ENCODE measurements around the gene ULK4. TPM values are rescaled to one million over a fixed set of nuclear protein-coding genes. Genes with fewer than 3 reads are reported as not detected.
A peak's percentile ranks its signal among the peaks of the same experiment; 100 is the strongest.

ULK4 gene
- polyA plus RNA-seq, 1 experiment: 1.6 TPM

GRCh38 chr3:41244620-41245336 lies 717.1 kb downstream of the ULK4 start:
- no peaks in the 10 kb centered on the region for H3K27me3 ChIP-seq (ENCODE audit: control insufficient read depth, insufficient read depth, low read length)
- peaks cover 1% of the 10 kb centered on the region for H3K36me3 ChIP-seq (ENCODE audit: control insufficient read depth, insufficient read depth, low read length)
- CTCF ChIA-PET: no interaction called here
- DNase-seq (ENCODE audit: low read depth): no peak
- POLR2A ChIA-PET: no interaction called here
- no peak overlapping the region for H3K4me3 ChIP-seq (ENCODE audit: low read depth, low read length)
- TF ChIP-seq, protein P1, sequence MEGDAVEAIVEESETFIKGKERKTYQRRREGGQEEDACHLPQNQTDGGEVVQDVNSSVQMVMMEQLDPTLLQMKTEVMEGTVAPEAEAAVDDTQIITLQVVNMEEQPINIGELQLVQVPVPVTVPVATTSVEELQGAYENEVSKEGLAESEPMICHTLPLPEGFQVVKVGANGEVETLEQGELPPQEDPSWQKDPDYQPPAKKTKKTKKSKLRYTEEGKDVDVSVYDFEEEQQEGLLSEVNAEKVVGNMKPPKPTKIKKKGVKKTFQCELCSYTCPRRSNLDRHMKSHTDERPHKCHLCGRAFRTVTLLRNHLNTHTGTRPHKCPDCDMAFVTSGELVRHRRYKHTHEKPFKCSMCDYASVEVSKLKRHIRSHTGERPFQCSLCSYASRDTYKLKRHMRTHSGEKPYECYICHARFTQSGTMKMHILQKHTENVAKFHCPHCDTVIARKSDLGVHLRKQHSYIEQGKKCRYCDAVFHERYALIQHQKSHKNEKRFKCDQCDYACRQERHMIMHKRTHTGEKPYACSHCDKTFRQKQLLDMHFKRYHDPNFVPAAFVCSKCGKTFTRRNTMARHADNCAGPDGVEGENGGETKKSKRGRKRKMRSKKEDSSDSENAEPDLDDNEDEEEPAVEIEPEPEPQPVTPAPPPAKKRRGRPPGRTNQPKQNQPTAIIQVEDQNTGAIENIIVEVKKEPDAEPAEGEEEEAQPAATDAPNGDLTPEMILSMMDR (IDR thresholded peaks at IDR 0.05; ENCODE audit: insufficient read depth, low read depth, low read length): no peak

DNA sequence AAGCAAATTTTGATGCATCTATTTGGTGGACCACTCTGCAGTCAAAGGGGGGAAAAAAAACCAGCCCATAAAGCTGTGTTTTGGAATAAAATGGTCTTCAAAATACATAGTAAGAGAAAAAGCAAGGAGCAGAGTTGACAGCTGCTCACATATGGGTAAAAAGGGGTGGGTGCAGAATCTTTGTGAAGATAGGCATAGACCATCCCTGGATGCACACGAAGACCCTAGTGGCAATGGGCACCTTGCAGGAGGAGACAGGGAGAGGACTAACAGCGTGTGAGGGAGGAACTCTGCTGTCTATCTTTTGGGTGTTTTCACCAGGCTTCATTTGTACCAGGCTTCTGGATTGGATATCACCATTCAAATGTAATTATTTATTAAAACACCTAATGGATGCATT lies 718.7 kb downstream of the ULK4 start:
- POLR2A ChIA-PET: no interaction called here
- CTCF ChIA-PET: no interaction called here

DNA sequence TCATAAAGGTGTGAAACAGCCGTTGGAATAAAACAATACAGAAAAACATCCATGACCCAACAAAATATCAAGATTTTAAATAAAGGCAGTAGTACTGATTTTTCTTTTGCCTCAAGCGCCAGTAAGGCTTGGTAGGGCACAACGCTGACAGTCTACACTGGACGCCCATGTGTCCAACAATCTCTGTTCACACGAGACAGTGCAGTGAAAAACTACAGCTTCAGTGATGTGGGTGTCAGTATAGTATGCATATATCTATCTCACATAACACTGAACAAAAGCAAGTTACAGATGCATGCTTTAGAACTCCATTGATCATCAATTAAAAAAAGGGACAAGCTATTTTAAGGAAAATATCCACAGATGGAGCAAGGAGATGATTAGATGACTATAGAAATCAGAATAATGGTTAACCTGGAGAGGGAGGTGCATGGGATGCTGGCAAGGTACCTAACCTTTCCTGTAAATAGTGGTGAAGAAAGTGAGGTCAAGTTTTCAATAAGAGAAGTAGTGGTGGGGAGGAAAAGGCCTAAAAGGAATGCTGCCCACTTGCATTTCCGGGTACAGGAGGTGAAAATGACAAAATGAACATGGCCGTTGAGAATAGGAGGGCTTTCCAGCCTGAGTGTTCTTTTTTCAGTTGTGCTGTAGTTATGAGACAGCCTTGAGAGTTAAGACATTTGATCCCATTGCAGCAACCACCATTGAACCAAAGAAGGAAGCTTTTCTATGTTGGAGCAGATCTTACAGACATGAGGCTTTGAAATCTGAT lies 719.9 kb downstream of the ULK4 start:
- no peak for DNase-seq (ENCODE audit: low read depth)
- no peak overlapping the region for H3K4me3 ChIP-seq (ENCODE audit: low read depth, low read length)
- POLR2A ChIA-PET: no interaction called here
- peaks cover 11% of the 10 kb centered on the region for H3K36me3 ChIP-seq (ENCODE audit: control insufficient read depth, insufficient read depth, low read length)
- CTCF ChIA-PET: interaction anchor here (1.8 kb wide), 1 partner anchor 9 kb away, joined by 4 read pairs; no protein-coding TSS in a partner anchor
- TF ChIP-seq, protein P1 (IDR thresholded peaks at IDR 0.05; ENCODE audit: insufficient read depth, low read depth, low read length): no peak
- H3K27me3 ChIP-seq (ENCODE audit: control insufficient read depth, insufficient read depth, low read length): no peaks in the 10 kb centered on the region

More for the DNA sequence above, 718.7 kb downstream of the ULK4 start:
- TF ChIP-seq, protein P1 (IDR thresholded peaks at IDR 0.05; ENCODE audit: insufficient read depth, low read depth, low read length): no peak
- peaks cover 8% of the 10 kb centered on the region for H3K36me3 ChIP-seq (ENCODE audit: control insufficient read depth, insufficient read depth, low read length)
- no peak overlapping the region for H3K4me3 ChIP-seq (ENCODE audit: low read depth, low read length)
- H3K27me3 ChIP-seq (ENCODE audit: control insufficient read depth, insufficient read depth, low read length): no peaks in the 10 kb centered on the region
- no peak for DNase-seq (ENCODE audit: low read depth)

DNA sequence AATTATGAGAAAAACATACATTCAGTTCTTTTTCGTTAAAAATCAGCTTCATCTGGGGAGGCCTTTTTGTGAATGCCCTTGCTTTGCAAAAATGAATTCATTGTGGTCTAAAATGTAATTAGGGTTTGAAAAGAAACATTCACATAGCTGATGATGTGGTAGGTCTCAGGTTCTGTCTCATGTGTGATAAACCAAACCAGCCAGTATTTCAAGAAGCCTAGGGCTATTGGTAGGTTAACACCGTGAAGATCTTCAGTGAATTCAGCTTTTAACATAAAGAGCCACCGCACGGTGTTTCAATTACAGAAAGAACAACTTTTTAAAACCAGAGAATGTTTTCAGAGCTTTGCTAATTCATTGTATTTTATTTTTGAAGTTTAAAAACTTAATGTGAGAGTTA lies 720.7 kb downstream of the ULK4 start:
- no peak for DNase-seq (ENCODE audit: low read depth)
- Histone ChIP-seq H3K27me3 (ENCODE audit: control insufficient read depth, insufficient read depth, low read length) (no peaks in the 10 kb centered on the region), H3K4me3 (ENCODE audit: low read depth, low read length) (no peak overlapping the region), H3K36me3 (ENCODE audit: control insufficient read depth, insufficient read depth, low read length) (peaks cover 16% of the 10 kb centered on the region)
- CTCF ChIA-PET: interaction anchor here (1.8 kb wide), 1 partner anchor 8 kb away, joined by 4 read pairs; no protein-coding TSS in a partner anchor
- TF ChIP-seq, protein P1 (IDR thresholded peaks at IDR 0.05; ENCODE audit: insufficient read depth, low read depth, low read length): no peak
- POLR2A ChIA-PET: no interaction called here

DNA sequence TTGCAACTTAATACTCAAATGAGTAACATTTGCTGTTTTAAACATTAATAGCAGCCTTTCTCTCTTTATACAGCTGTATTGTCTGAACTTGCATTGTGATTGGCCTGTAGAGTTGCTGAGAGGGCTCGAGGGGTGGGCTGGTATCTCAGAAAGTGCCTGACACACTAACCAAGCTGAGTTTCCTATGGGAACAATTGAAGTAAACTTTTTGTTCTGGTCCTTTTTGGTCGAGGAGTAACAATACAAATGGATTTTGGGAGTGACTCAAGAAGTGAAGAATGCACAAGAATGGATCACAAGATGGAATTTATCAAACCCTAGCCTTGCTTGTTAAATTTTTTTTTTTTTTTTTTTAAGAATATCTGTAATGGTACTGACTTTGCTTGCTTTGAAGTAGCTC lies 722.3 kb downstream of the ULK4 start:
- H3K27me3 ChIP-seq (ENCODE audit: control insufficient read depth, insufficient read depth, low read length): no peaks in the 10 kb centered on the region
- H3K4me3 ChIP-seq (ENCODE audit: low read depth, low read length): no peak overlapping the region
- peak; percentile 10 for DNase-seq (ENCODE audit: low read depth)
- CTCF ChIA-PET: interaction anchor here (0.8 to 0.9 kb wide), 2 partner anchors 15 to 655 kb away, joined by 3 read pairs; no protein-coding TSS in a partner anchor
- TF ChIP-seq, protein P1 (IDR thresholded peaks at IDR 0.05; ENCODE audit: insufficient read depth, low read depth, low read length): no peak
- peaks cover 14% of the 10 kb centered on the region for H3K36me3 ChIP-seq (ENCODE audit: control insufficient read depth, insufficient read depth, low read length)
- POLR2A ChIA-PET: no interaction called here

Measured in BJ (cell line).